RWPE1 (cell line): ENCODE results near the gene DRAXIN.

Source experiments
- CTCF ChIA-PET: fragments of 350-600 bp; sonication (Branson Sonifier 250); formaldehyde crosslinking; extraction: SDS; loops from one replicate; lab custom pipeline; 2021; lab: Yijun Ruan, JAX
- POLR2A ChIA-PET: fragments of 400-600 bp; formaldehyde crosslinking; extraction: SDS; loops from one replicate; lab custom pipeline; 2020; ENCODE audit warnings: antibody characterized with exemption; ENCODE audit not compliant: low non-redundant PET; lab: Yijun Ruan, JAX
- DNase-seq: peaks from one replicate; pipeline ENCODE4 v3.0.0; 2012; ENCODE audit warnings: low spot score
- H3K27ac ChIP-seq: fragments of 450-650 bp; 2 replicates; pipeline ENCODE4 v1.5.1; 2017
- TF ChIP-seq, protein P1 (sequence below): fragments of 450-650 bp; conservative IDR thresholded peaks from 2 replicates; pipeline ENCODE4 v1.5.1; 2017; ENCODE audit warnings: low read depth, mild to moderate bottlenecking

Gene DRAXIN

DNA sequence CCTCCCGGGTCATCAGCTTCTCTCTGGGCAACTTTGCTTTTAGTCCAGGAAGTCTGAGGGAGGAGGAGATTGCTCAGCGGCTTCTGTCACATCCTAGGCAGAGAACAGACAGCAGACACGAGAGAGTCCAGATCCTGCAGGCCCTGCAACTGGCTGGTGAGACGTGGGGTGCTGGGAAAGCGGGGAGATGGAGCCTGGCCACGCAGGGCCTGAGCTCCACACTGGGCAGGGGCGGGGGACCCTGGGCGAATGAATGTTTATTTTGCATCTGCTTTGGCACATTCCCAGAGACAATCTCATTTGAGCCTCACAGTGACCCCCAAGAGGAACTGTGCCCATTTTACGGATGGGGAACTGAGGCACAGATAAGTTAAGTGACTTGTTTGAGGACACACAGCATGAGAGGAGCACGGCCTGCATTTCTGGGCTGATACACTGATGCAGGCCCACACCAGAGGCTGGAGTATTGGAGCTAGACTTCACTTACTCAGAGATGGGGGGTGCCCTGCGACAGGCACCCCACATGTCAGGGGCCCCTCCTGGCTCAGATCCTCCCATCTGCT, 80.1 kb downstream of the DRAXIN start:
- POLR2A ChIA-PET: no interaction called here
- CTCF ChIA-PET: interaction anchor here (0.9 kb wide), 1 partner anchor 22 kb away, joined by 4 read pairs; no protein-coding TSS in a partner anchor
- H3K27ac ChIP-seq: no peak overlapping the region
- DNase-seq: no peak
- TF ChIP-seq, protein P1, sequence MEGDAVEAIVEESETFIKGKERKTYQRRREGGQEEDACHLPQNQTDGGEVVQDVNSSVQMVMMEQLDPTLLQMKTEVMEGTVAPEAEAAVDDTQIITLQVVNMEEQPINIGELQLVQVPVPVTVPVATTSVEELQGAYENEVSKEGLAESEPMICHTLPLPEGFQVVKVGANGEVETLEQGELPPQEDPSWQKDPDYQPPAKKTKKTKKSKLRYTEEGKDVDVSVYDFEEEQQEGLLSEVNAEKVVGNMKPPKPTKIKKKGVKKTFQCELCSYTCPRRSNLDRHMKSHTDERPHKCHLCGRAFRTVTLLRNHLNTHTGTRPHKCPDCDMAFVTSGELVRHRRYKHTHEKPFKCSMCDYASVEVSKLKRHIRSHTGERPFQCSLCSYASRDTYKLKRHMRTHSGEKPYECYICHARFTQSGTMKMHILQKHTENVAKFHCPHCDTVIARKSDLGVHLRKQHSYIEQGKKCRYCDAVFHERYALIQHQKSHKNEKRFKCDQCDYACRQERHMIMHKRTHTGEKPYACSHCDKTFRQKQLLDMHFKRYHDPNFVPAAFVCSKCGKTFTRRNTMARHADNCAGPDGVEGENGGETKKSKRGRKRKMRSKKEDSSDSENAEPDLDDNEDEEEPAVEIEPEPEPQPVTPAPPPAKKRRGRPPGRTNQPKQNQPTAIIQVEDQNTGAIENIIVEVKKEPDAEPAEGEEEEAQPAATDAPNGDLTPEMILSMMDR: no peak

DNA sequence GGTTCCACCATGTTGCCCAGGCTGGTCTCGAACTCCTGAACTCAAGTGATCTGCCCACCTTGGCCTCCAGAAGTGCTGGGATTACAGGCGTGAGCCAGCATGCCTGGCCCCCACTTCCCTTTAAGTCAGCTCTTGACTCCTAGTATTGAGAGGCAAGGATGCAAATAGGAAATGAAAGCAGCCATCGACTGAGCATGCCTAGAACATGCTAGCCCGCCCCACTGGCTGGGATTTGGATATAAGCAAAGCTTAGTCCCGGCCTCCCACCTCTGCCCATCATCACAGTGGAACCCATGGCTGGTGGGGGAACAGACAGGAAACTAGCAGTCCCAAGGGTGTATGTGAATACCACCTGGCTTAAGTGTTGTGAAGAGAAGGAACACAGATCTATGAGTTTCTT, 80.9 kb downstream of the DRAXIN start:
- TF ChIP-seq, protein P1: no peak
- ChIA-PET POLR2A (no interaction called here), CTCF (no interaction called here)
- DNase-seq: no peak
- H3K27ac ChIP-seq: no peak overlapping the region

DNA sequence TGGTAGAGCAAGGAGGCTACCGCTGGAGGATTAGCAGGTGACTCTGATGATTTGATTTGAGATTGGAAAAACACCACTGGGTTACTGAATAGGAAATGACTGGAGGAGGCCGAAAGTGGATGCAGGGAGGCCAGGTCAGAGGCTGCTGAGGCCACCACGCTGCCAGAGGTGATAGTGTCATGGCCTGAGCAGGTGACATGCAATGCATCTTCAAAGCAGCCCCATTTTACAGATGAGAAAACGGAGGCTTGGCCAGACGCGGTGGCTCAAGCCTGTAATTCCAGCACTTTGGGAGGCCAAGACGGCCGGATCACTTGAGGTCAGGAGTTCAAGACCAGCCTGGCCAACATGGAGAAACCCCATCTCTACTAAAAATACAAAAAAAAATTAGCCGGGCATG, 83.2 kb downstream of the DRAXIN start:
- ChIA-PET POLR2A (no interaction called here), CTCF (no interaction called here)
- H3K27ac ChIP-seq: no peak overlapping the region
- DNase-seq: no peak
- TF ChIP-seq, protein P1: no peak
